ENCODE data around the gene CCN2. TPM values are rescaled to one million over a fixed set of nuclear protein-coding genes. Genes with fewer than 3 reads are reported as not detected.
"Not testable (repeated sequence)": the region's sequence is repeated elsewhere in the genome, so short reads cannot be mapped to it uniquely, and the experiment has no call there.

The CCN2 gene
- total RNA-seq, 1 experiment from 2014 or later = 5.8 TPM

- Histone ChIP-seq H3K27me3 (ENCODE audit: control insufficient read depth, insufficient read depth, low read length) (no peaks in the 10 kb centered on the region), H3K4me3 (ENCODE audit: insufficient read depth, low read depth, low read length) (no peak overlapping the region), H3K36me3 (replicated peaks; ENCODE audit: control insufficient read depth, insufficient read depth, low read length) (no peaks in the 10 kb centered on the region)
- DNase-seq = no peak
These were observed 13.9 kb downstream of the CCN2 start for GRCh38 chr6:131937226-131937625.

GRCh38 chr6:131936156-131936555, 15.0 kb downstream of the CCN2 start:
- Histone ChIP-seq H3K4me3 (ENCODE audit: insufficient read depth, low read depth, low read length) (no peak overlapping the region), H3K27me3 (ENCODE audit: control insufficient read depth, insufficient read depth, low read length) (no peaks in the 10 kb centered on the region), H3K36me3 (replicated peaks; ENCODE audit: control insufficient read depth, insufficient read depth, low read length) (no peaks in the 10 kb centered on the region)
- DNase-seq = no peak

GRCh38 chr6:131931063-131931750, 20.0 kb downstream of the CCN2 start:
- DNase-seq = no peak
- Histone ChIP-seq H3K27me3 (ENCODE audit: control insufficient read depth, insufficient read depth, low read length) (no peaks in the 10 kb centered on the region), H3K4me3 (ENCODE audit: insufficient read depth, low read depth, low read length) (no peak overlapping the region), H3K36me3 (replicated peaks; ENCODE audit: control insufficient read depth, insufficient read depth, low read length) (no peaks in the 10 kb centered on the region)

GRCh38 chr6:131929976-131930375, 21.2 kb downstream of the CCN2 start:
- H3K27me3 ChIP-seq (ENCODE audit: control insufficient read depth, insufficient read depth, low read length) = no peaks in the 10 kb centered on the region
- no peaks in the 10 kb centered on the region for H3K36me3 ChIP-seq (replicated peaks; ENCODE audit: control insufficient read depth, insufficient read depth, low read length)
- no peak overlapping the region for H3K4me3 ChIP-seq (ENCODE audit: insufficient read depth, low read depth, low read length)
- DNase-seq = no peak

GRCh38 chr6:131929264-131929663, 21.9 kb downstream of the CCN2 start:
- DNase-seq = peak; percentile 33
- no peak overlapping the region for H3K4me3 ChIP-seq (ENCODE audit: insufficient read depth, low read depth, low read length)

GRCh38 chr6:131924881-131925474, 26.2 kb downstream of the CCN2 start:
- DNase-seq = peak; percentile 42
- no peaks in the 10 kb centered on the region for H3K27me3 ChIP-seq (ENCODE audit: control insufficient read depth, insufficient read depth, low read length)
- H3K36me3 ChIP-seq (replicated peaks; ENCODE audit: control insufficient read depth, insufficient read depth, low read length) = no peaks in the 10 kb centered on the region
- no peak overlapping the region for H3K4me3 ChIP-seq (ENCODE audit: insufficient read depth, low read depth, low read length)

More at GRCh38 chr6:131929264-131929663, 21.9 kb downstream of the CCN2 start:
- Histone ChIP-seq H3K36me3 (replicated peaks; ENCODE audit: control insufficient read depth, insufficient read depth, low read length) (no peaks in the 10 kb centered on the region), H3K27me3 (ENCODE audit: control insufficient read depth, insufficient read depth, low read length) (no peaks in the 10 kb centered on the region)

- peaks cover 3% of the 10 kb centered on the region for H3K36me3 ChIP-seq (replicated peaks; ENCODE audit: control insufficient read depth, insufficient read depth, low read length)
- no peaks in the 10 kb centered on the region for H3K27me3 ChIP-seq (ENCODE audit: control insufficient read depth, insufficient read depth, low read length)
- no peak overlapping the region for H3K4me3 ChIP-seq (ENCODE audit: insufficient read depth, low read depth, low read length)
- peak; percentile 64 for DNase-seq
These were observed 27.8 kb downstream of the CCN2 start for GRCh38 chr6:131923356-131923755.

GRCh38 chr6:131920656-131921055, 30.5 kb downstream of the CCN2 start:
- DNase-seq = no peak
- Histone ChIP-seq H3K4me3 (ENCODE audit: insufficient read depth, low read depth, low read length) (no peak overlapping the region), H3K36me3 (replicated peaks; ENCODE audit: control insufficient read depth, insufficient read depth, low read length) (peaks cover 8% of the 10 kb centered on the region), H3K27me3 (ENCODE audit: control insufficient read depth, insufficient read depth, low read length) (no peaks in the 10 kb centered on the region)

- Histone ChIP-seq H3K4me3 (ENCODE audit: insufficient read depth, low read depth, low read length) (no peak overlapping the region), H3K27me3 (ENCODE audit: control insufficient read depth, insufficient read depth, low read length) (no peaks in the 10 kb centered on the region), H3K36me3 (replicated peaks; ENCODE audit: control insufficient read depth, insufficient read depth, low read length) (peaks cover 16% of the 10 kb centered on the region)
- no peak for DNase-seq
These were observed 32.4 kb downstream of the CCN2 start for GRCh38 chr6:131918650-131919355.

- Histone ChIP-seq H3K4me3 (ENCODE audit: insufficient read depth, low read depth, low read length) (no peak overlapping the region), H3K36me3 (replicated peaks; ENCODE audit: control insufficient read depth, insufficient read depth, low read length) (peaks cover 18% of the 10 kb centered on the region)
These were observed 33.2 kb downstream of the CCN2 start for GRCh38 chr6:131917763-131918649.

GRCh38 chr6:131917318-131917717, 33.9 kb downstream of the CCN2 start:
- Histone ChIP-seq H3K4me3 (ENCODE audit: insufficient read depth, low read depth, low read length) (no peak overlapping the region), H3K27me3 (ENCODE audit: control insufficient read depth, insufficient read depth, low read length) (no peaks in the 10 kb centered on the region), H3K36me3 (replicated peaks; ENCODE audit: control insufficient read depth, insufficient read depth, low read length) (peaks cover 18% of the 10 kb centered on the region)
- DNase-seq = no peak

More at GRCh38 chr6:131917763-131918649, 33.2 kb downstream of the CCN2 start:
- no peak for DNase-seq
- no peaks in the 10 kb centered on the region for H3K27me3 ChIP-seq (ENCODE audit: control insufficient read depth, insufficient read depth, low read length)

GRCh38 chr6:131916847-131917246, 34.3 kb downstream of the CCN2 start:
- Histone ChIP-seq H3K27me3 (ENCODE audit: control insufficient read depth, insufficient read depth, low read length) (no peaks in the 10 kb centered on the region), H3K4me3 (ENCODE audit: insufficient read depth, low read depth, low read length) (no peak overlapping the region), H3K36me3 (replicated peaks; ENCODE audit: control insufficient read depth, insufficient read depth, low read length) (peaks cover 18% of the 10 kb centered on the region)
- DNase-seq = no peak

GRCh38 chr6:131916091-131916796, 34.9 kb downstream of the CCN2 start:
- H3K4me3 ChIP-seq (ENCODE audit: insufficient read depth, low read depth, low read length); DNase-seq; H3K27me3 ChIP-seq (ENCODE audit: control insufficient read depth, insufficient read depth, low read length): not testable (repeated sequence)
- H3K36me3 ChIP-seq (replicated peaks; ENCODE audit: control insufficient read depth, insufficient read depth, low read length) = peaks cover 20% of the 10 kb centered on the region
